Ovary (tissue), 3 donors: ENCODE data around the gene FARP1.

Source experiments
- CTCF ChIP-seq, 3 donors: fragments of 450-650 bp in 2 of 3; fragments of 200-600 bp in 1 of 3; IDR thresholded peaks; one replicate each; pipeline versions ENCODE4 v1.5.1 to v1.8.0; 2016 to 2022; ENCODE audit warnings: antibody characterized with exemption in 3 of 3, mild to moderate bottlenecking in 1 of 3
- EP300 ChIP-seq: sonication (generic); formaldehyde crosslinking; IDR thresholded peaks from one replicate; pipeline ENCODE4 v1.6.1; 2017; ENCODE audit warnings: antibody characterized with exemption
- donor health status: DM: no; HTN: no; CAD: no.

GRCh38 chr13:98429977-98430736 lies 287.3 kb downstream of the FARP1 start:
- no peak for TF ChIP-seq CTCF (IDR thresholded peaks at IDR 0.05)
- no peak for TF ChIP-seq EP300
